PC-3 (cell line): ENCODE results near the gene KLHL40.

Experiments used
- EZH2 ChIP-seq: fragments of 300-600 bp; sonication (generic); IDR thresholded peaks from one replicate; pipeline ENCODE4 v1.6.1; 2017; ENCODE audit warnings: antibody characterized with exemption, mild to moderate bottlenecking, low read length; ENCODE audit not compliant: unreplicated experiment
- TF ChIP-seq, protein P1 (sequence below): fragments of 300-600 bp; sonication (generic); conservative IDR thresholded peaks from 2 replicates; pipeline ENCODE4 v1.5.1; 2017; ENCODE audit warnings: antibody characterized with exemption, low read depth, mild to moderate bottlenecking, low read length

DNA sequence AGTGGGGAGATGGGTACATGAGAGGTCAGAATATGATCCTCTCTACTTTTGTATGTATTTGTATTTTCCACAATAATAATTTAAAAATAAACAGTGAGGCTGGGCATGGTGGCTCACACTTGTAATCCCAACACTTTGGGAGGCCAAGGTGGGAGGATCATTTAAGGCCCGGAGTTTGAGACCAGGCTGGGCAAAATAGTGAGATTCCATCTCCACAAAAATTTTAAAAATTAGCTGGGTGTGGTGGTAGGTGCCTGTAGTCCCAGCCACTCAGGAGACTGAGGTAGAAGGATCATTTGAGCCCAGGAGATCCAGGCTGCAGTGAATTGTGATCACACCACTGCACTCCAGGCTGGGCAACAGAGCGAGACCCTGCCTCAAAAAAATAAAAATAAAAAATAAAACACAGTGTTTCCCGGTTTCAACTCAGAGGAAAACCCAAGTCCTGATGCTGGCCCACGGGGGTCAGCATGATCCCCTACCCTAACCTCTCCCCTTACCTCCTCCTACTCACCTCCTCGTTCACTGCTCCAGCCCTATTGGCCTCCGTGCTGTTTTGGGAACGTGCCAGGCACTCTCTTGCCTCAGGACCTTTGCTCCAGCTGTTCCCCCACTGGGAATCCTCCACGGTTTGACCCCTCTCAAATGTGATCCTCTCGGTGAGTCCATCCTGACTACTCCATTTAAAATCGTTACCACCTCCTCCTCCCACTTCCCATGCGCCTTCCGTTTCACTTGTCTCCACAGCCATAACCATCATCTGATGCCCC lies 2.9 kb upstream of the KLHL40 start:
- TF ChIP-seq, protein P1, sequence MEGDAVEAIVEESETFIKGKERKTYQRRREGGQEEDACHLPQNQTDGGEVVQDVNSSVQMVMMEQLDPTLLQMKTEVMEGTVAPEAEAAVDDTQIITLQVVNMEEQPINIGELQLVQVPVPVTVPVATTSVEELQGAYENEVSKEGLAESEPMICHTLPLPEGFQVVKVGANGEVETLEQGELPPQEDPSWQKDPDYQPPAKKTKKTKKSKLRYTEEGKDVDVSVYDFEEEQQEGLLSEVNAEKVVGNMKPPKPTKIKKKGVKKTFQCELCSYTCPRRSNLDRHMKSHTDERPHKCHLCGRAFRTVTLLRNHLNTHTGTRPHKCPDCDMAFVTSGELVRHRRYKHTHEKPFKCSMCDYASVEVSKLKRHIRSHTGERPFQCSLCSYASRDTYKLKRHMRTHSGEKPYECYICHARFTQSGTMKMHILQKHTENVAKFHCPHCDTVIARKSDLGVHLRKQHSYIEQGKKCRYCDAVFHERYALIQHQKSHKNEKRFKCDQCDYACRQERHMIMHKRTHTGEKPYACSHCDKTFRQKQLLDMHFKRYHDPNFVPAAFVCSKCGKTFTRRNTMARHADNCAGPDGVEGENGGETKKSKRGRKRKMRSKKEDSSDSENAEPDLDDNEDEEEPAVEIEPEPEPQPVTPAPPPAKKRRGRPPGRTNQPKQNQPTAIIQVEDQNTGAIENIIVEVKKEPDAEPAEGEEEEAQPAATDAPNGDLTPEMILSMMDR, result no peak
- TF ChIP-seq EZH2, result no peak
